ENCODE results near the gene DLX2. TPM values are rescaled to one million over a fixed set of nuclear protein-coding genes. Genes with fewer than 3 reads are reported as not detected.
A peak's percentile ranks its signal among the peaks of the same experiment; 100 is the strongest.

DLX2 gene
- total RNA-seq, 6 donors from 2014 or later, result not detected

GRCh38 chr2:172095905-172096625 is 6.6 kb downstream of the DLX2 start:
- Histone ChIP-seq H3K27me3 (peaks cover 2 to 100% (median 82%) of the 10 kb centered on the region in 4 donors), H3K4me1 (peaks cover 54 to 72% (median 59%) of the 10 kb centered on the region in 4 donors), H3K9me3 (no peaks in the 10 kb centered on the region), H3K36me3 (no peaks in the 10 kb centered on the region), H3K27ac (no peak overlapping the region), H3K4me3 (peak overlapping the region in 1 of 4 donors; percentile 44)
- peak in 1 of 2 donors; percentile 73 for DNase-seq
- ATAC-seq (ENCODE audit: low FRiP score in 2 of 2), result no peak
- no peak for TF ChIP-seq POLR2A (IDR thresholded peaks at IDR 0.05)
- no peak for TF ChIP-seq POLR2AphosphoS5 (IDR thresholded peaks at IDR 0.05)
- no peak for TF ChIP-seq EP300 (IDR thresholded peaks at IDR 0.05)
- TF ChIP-seq CTCF (IDR thresholded peaks at IDR 0.05), result no peak
- WGBS, 2 donors, result 7 to 11% methylated on average over 21 to 32 of the region's 40 CpGs

GRCh38 chr2:172095146-172095904 is 7.4 kb downstream of the DLX2 start:
- H3K4me3 ChIP-seq, result peak overlapping the region in 3 of 4 donors; percentile 14 to 44 (median 40)
- TF ChIP-seq EP300 (IDR thresholded peaks at IDR 0.05) (no peak), POLR2AphosphoS5 (IDR thresholded peaks at IDR 0.05) (no peak), POLR2A (IDR thresholded peaks at IDR 0.05) (no peak), CTCF (IDR thresholded peaks at IDR 0.05) (no peak)

GRCh38 chr2:172094294-172095145 is 8.2 kb downstream of the DLX2 start:
- H3K9me3 ChIP-seq, result no peaks in the 10 kb centered on the region
- TF ChIP-seq CTCF (IDR thresholded peaks at IDR 0.05) (no peak), EP300 (IDR thresholded peaks at IDR 0.05) (no peak), POLR2A (IDR thresholded peaks at IDR 0.05) (no peak), POLR2AphosphoS5 (IDR thresholded peaks at IDR 0.05) (no peak)
- DNase-seq, result peak in 1 of 2 donors; percentile 85
- H3K27me3 ChIP-seq, result peaks cover 2 to 100% (median 82%) of the 10 kb centered on the region in 4 donors
- H3K36me3 ChIP-seq, result no peaks in the 10 kb centered on the region
- WGBS, 2 donors, result 4 to 8% methylated on average over 35 to 41 of the region's 66 CpGs
- no peak overlapping the region for H3K27ac ChIP-seq
- ATAC-seq (ENCODE audit: low FRiP score in 2 of 2), result peak in 1 of 2 donors; percentile 29
- H3K4me1 ChIP-seq, result peaks cover 40 to 63% (median 44%) of the 10 kb centered on the region in 4 donors
- peak overlapping the region in 3 of 4 donors; percentile 14 to 44 (median 40) for H3K4me3 ChIP-seq

More at GRCh38 chr2:172095146-172095904, 7.4 kb downstream of the DLX2 start:
- peaks cover 47 to 68% (median 52%) of the 10 kb centered on the region in 4 donors for H3K4me1 ChIP-seq
- H3K9me3 ChIP-seq, result no peaks in the 10 kb centered on the region
- H3K36me3 ChIP-seq, result no peaks in the 10 kb centered on the region
- no peak overlapping the region for H3K27ac ChIP-seq
- ATAC-seq (ENCODE audit: low FRiP score in 2 of 2) (peak in 1 of 2 donors; percentile 42), DNase-seq (peak in 1 of 2 donors; percentile 52)
- peaks cover 2 to 100% (median 82%) of the 10 kb centered on the region in 4 donors for H3K27me3 ChIP-seq
- WGBS, 2 donors, result 1 to 3% methylated on average over 34 of the region's 51 CpGs

GRCh38 chr2:172093416-172094293 is 9.0 kb downstream of the DLX2 start:
- Histone ChIP-seq H3K4me1 (peaks cover 34 to 59% (median 37%) of the 10 kb centered on the region in 4 donors), H3K27me3 (peaks cover 2 to 100% (median 80%) of the 10 kb centered on the region in 4 donors), H3K9me3 (no peaks in the 10 kb centered on the region), H3K27ac (no peak overlapping the region), H3K36me3 (no peaks in the 10 kb centered on the region), H3K4me3 (no peak overlapping the region)
- 16 to 17% methylated on average over 18 of the region's 18 CpGs for WGBS, 2 donors
- DNase-seq, result no peak
- ATAC-seq (ENCODE audit: low FRiP score in 2 of 2), result no peak
- TF ChIP-seq POLR2AphosphoS5 (IDR thresholded peaks at IDR 0.05) (no peak), CTCF (IDR thresholded peaks at IDR 0.05) (no peak), EP300 (IDR thresholded peaks at IDR 0.05) (no peak), POLR2A (IDR thresholded peaks at IDR 0.05) (no peak)

Data from upper lobe of left lung (tissue), 6 donors.